Glutamatergic neuron (in vitro differentiated cells): ENCODE measurements around the gene GATA5. TPM values are rescaled to one million over a fixed set of nuclear protein-coding genes. Genes with fewer than 3 reads are reported as not detected.
"Not testable (repeated sequence)": the region's sequence is repeated elsewhere in the genome, so short reads cannot be mapped to it uniquely, and the experiment has no call there.

Experiments
- DNase-seq: peaks from one replicate; pipeline ENCODE4 v3.0.0; 2022
- H3K27ac Mint-ChIP-seq: one replicate; pipeline ENCODE4 v1.8.0; 2020; ENCODE audit warnings: mild to moderate bottlenecking, mixed read lengths, inconsistent platforms; ENCODE audit not compliant: unreplicated experiment
- H3K27me3 Mint-ChIP-seq: one replicate; pipeline ENCODE4 v1.8.0; 2020; ENCODE audit warnings: mild to moderate bottlenecking, moderate library complexity, mixed read lengths, inconsistent platforms; ENCODE audit not compliant: unreplicated experiment
- H3K36me3 Mint-ChIP-seq: one replicate; pipeline ENCODE4 v1.8.0; 2020; ENCODE audit warnings: mild to moderate bottlenecking, mixed read lengths, inconsistent platforms; ENCODE audit not compliant: unreplicated experiment
- H3K4me1 Mint-ChIP-seq: one replicate; pipeline ENCODE4 v1.8.0; 2020; ENCODE audit warnings: mild to moderate bottlenecking, low read depth, mixed read lengths, inconsistent platforms; ENCODE audit not compliant: unreplicated experiment
- H3K4me3 Mint-ChIP-seq: one replicate; pipeline ENCODE4 v1.8.0; 2020; ENCODE audit warnings: mild to moderate bottlenecking, mixed read lengths, inconsistent platforms; ENCODE audit not compliant: unreplicated experiment
- H3K9me3 Mint-ChIP-seq: one replicate; pipeline ENCODE4 v1.8.0; 2020; ENCODE audit warnings: mild to moderate bottlenecking, moderate library complexity, mixed read lengths, inconsistent platforms; ENCODE audit not compliant: unreplicated experiment
- total RNA-seq: library from RNA; stranded (reverse); fragmentation: NEBNext Ultra II Directional; extraction: Animal tissue kit (Norgen Biotek cat#: 25700); gene quantifications from one replicate; pipeline ENCODE4 v1.2.1, GENCODE V29; 2021; ENCODE audit not compliant: unreplicated experiment
- TF ChIP-seq, protein P1 (sequence below): fragments of 200-600 bp; sonication (generic); IDR thresholded peaks from one replicate; pipeline ENCODE4 v1.5.0; 2021; ENCODE audit not compliant: partially characterized antibody, unreplicated experiment

GATA5 gene
- total RNA-seq, 1 donor from 2014 or later = 1.3 TPM

GRCh38 chr20:62493253-62493885, 17.6 kb upstream of the GATA5 start:
- Mint-ChIP-seq H3K4me3 (no peak overlapping the region), H3K36me3 (no peaks in the 10 kb centered on the region), H3K4me1 (peaks cover 6% of the 10 kb centered on the region), H3K27me3 (peaks cover 2% of the 10 kb centered on the region), H3K9me3 (peaks cover 9% of the 10 kb centered on the region), H3K27ac (no peak overlapping the region)
- TF ChIP-seq, protein P1, sequence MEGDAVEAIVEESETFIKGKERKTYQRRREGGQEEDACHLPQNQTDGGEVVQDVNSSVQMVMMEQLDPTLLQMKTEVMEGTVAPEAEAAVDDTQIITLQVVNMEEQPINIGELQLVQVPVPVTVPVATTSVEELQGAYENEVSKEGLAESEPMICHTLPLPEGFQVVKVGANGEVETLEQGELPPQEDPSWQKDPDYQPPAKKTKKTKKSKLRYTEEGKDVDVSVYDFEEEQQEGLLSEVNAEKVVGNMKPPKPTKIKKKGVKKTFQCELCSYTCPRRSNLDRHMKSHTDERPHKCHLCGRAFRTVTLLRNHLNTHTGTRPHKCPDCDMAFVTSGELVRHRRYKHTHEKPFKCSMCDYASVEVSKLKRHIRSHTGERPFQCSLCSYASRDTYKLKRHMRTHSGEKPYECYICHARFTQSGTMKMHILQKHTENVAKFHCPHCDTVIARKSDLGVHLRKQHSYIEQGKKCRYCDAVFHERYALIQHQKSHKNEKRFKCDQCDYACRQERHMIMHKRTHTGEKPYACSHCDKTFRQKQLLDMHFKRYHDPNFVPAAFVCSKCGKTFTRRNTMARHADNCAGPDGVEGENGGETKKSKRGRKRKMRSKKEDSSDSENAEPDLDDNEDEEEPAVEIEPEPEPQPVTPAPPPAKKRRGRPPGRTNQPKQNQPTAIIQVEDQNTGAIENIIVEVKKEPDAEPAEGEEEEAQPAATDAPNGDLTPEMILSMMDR = no peak
- no peak for DNase-seq

DNA sequence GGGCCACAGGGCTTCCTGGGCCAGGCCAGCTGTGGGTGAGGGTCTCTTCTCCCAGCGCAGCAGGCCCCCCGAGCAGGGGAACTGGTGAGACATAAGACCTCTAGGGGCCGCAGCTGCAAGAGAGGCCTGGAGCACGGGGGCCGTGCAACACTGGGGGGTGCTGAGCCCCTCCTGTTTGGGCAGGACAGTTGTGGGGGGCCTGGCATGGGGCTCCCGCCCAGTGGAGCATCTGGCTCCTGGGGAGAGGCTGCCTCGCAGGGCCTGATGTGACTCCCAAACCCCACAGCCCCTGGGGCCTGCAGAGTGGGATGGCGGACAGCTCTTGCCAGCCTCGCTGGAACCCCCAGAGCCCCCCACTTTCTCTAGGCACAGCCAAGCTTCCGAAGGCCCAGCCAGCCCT, 16.9 kb upstream of the GATA5 start:
- Mint-ChIP-seq H3K27ac (no peak overlapping the region), H3K4me3 (no peak overlapping the region), H3K9me3 (peaks cover 10% of the 10 kb centered on the region), H3K27me3 (peaks cover 2% of the 10 kb centered on the region), H3K36me3 (no peaks in the 10 kb centered on the region), H3K4me1 (peaks cover 6% of the 10 kb centered on the region)
- no peak for DNase-seq
- TF ChIP-seq, protein P1 = no peak

DNA sequence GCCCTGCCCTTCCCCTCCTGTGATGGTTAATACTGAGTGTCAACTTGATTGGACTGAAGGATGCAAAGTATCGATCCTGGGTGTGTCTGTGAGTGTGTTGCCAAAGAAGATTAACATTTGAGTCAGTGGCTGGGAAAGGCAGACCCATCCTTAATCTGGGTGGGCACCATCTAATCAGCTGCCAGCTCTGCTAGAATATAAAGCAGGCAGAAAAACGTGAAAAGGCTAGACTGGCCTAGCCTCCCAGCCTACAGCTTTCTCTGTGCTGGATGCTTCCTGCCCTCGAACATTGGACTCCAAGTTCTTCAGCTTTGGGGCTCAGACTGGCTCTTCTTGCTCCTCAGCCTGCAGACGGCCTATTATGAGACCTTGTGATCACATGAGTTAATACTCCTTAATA, 15.0 kb upstream of the GATA5 start:
- H3K9me3 Mint-ChIP-seq, H3K36me3 Mint-ChIP-seq, H3K27me3 Mint-ChIP-seq, H3K4me1 Mint-ChIP-seq, DNase-seq, H3K4me3 Mint-ChIP-seq, H3K27ac Mint-ChIP-seq: not testable (repeated sequence)

- DNase-seq = no peak
- Mint-ChIP-seq H3K4me3 (no peak overlapping the region), H3K27me3 (peaks cover 2% of the 10 kb centered on the region), H3K4me1 (peaks cover 1% of the 10 kb centered on the region), H3K27ac (no peak overlapping the region), H3K36me3 (no peaks in the 10 kb centered on the region), H3K9me3 (peaks cover 9% of the 10 kb centered on the region)
- TF ChIP-seq, protein P1 = no peak
Observed at GRCh38 chr20:62489932-62490263, 14.1 kb upstream of the GATA5 start.

DNA sequence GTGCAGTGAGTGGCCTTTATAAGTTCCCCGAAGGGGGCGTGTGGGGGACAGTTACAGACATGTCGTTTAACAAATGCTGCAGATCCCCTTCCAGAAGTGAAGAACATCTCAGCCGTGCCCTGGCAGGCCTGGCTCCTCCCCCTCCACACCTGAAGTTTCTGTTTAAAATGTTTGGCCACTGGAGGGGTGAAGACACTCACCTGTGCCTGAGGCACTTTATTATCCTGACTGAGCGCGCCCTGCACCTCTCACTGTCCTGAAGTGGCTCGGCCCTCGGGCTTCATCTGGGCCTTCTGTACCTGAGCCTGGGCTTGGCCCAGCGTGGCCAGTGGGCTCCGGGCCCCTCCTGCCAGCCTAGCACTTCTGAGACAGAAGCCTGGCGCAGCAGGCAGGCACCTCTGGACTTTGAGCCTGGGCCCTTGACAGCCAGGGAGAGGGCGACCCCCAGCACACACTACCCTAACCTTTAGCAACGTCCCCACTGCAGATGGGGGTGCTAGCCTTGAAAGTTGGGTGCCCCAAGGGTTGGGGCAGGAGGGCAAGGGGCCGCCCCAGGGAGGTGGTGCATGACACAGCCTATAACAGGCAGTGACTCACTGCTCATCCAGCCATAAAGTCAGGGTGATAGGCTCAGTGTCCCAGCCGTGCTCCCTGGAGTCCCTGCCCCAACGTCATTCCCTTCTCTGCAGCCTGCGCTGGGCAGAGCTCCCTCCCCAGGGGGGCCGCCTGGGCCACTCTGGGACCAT, 13.6 kb upstream of the GATA5 start:
- Mint-ChIP-seq H3K27ac (no peak overlapping the region), H3K36me3 (no peaks in the 10 kb centered on the region), H3K27me3 (peaks cover 2% of the 10 kb centered on the region), H3K9me3 (peaks cover 9% of the 10 kb centered on the region), H3K4me3 (no peak overlapping the region), H3K4me1 (peaks cover 1% of the 10 kb centered on the region)
- TF ChIP-seq, protein P1 = no peak
- DNase-seq = no peak
